Thyroid gland (tissue), 4 donors: ENCODE results near the gene NKX2-2.

Source experiments
- POLR2A ChIP-seq, 2 donors: fragments of 450-650 bp; IDR thresholded peaks; one replicate each; pipeline ENCODE4 v1.6.1; 2017; ENCODE audit warnings: antibody characterized with exemption in 2 of 2, mild to moderate bottlenecking in 2 of 2, moderate library complexity in 1 of 2
- TF ChIP-seq, protein P1 (sequence below), 6 experiments: fragments of 200-600 bp in 3 of 6; fragments of 450-650 bp in 3 of 6; sonication (generic) in 3 of 6; IDR thresholded peaks; one replicate each; pipeline ENCODE4 v1.5.1; 2016 to 2019; ENCODE audit warnings: antibody characterized with exemption in 6 of 6, mild to moderate bottlenecking in 2 of 6, inconsistent platforms in 1 of 6, moderate library complexity in 1 of 6

DNA sequence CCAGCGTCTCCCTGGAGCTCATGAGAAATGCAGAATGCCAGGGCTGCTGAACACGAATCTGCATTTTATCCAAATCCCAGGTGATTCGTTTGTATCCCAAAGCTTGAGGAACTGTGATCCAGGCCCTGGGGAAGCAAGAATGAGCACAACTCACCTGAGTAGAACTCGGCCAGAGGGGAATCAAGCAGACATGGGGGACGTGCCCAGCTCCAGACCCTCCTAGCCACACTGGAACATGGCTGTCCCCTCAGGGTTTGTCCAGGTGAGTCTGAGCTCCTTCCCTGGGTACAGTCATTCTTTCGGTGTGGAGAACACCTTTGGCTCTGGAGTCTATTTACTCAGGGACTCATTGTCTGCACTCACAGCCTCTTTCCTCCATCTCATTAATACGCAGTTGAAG is 13.3 kb downstream of the NKX2-2 start:
- TF ChIP-seq, protein P1, sequence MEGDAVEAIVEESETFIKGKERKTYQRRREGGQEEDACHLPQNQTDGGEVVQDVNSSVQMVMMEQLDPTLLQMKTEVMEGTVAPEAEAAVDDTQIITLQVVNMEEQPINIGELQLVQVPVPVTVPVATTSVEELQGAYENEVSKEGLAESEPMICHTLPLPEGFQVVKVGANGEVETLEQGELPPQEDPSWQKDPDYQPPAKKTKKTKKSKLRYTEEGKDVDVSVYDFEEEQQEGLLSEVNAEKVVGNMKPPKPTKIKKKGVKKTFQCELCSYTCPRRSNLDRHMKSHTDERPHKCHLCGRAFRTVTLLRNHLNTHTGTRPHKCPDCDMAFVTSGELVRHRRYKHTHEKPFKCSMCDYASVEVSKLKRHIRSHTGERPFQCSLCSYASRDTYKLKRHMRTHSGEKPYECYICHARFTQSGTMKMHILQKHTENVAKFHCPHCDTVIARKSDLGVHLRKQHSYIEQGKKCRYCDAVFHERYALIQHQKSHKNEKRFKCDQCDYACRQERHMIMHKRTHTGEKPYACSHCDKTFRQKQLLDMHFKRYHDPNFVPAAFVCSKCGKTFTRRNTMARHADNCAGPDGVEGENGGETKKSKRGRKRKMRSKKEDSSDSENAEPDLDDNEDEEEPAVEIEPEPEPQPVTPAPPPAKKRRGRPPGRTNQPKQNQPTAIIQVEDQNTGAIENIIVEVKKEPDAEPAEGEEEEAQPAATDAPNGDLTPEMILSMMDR (IDR thresholded peaks at IDR 0.05), result no peak
- TF ChIP-seq POLR2A (IDR thresholded peaks at IDR 0.05), result no peak
